ENCODE results near the gene NAA40. TPM values are rescaled to one million over a fixed set of nuclear protein-coding genes. Genes with fewer than 3 reads are reported as not detected.

NAA40 gene
- total RNA-seq, result 7.9 and 9.9 TPM in 2 replicates

GRCh38 chr11:63938479-63939396 is at the start of gene NAA40:
Gene NAA40, plus strand, starts transcription at chr11:63939002. Its CDS starts 95 bp downstream, at chr11:63939097.

GRCh38 chr11:63916837-63917691 is 21.7 kb upstream of the NAA40 start, which contains the start of gene RCOR2:
Gene RCOR2, minus strand, starts transcription at chr11:63917164. Its CDS starts 708 bp downstream, at chr11:63916456.

GRCh38 chr11:63974259-63975143 is 35.7 kb downstream of the NAA40 start, which contains the start of gene COX8A:
Gene COX8A, plus strand, starts transcription at chr11:63974620. Its CDS starts 61 bp downstream, at chr11:63974681.

GRCh38 chr11:63986156-63986931 is 47.5 kb downstream of the NAA40 start, which contains the start of gene OTUB1:
Gene OTUB1, plus strand, starts transcription at chr11:63986438. Its CDS starts 19 bp downstream, at chr11:63986457.

Other genes starting within 250 kb of the NAA40 start
- 17.9 and 37.7 TPM in 2 replicates for gene ZFTA, start 170.2 kb upstream of the NAA40 start, total RNA-seq
- gene SPINDOC, start 125.5 kb upstream of the NAA40 start, total RNA-seq, result 11.2 and 16.4 TPM in 2 replicates
- gene MARK2, start 99.9 kb upstream of the NAA40 start, total RNA-seq, result 10.2 and 10.3 TPM in 2 replicates
- gene RCOR2, start 21.8 kb upstream of the NAA40 start, total RNA-seq, result 4.4 and 8.8 TPM in 2 replicates
- gene COX8A, start 35.6 kb downstream of the NAA40 start, total RNA-seq, result 375 and 521 TPM in 2 replicates
- gene OTUB1, start 47.4 kb downstream of the NAA40 start, total RNA-seq, result 43.0 and 60.2 TPM in 2 replicates
- gene FLRT1, start 96.9 kb downstream of the NAA40 start, total RNA-seq, result 0.15 and 0.50 TPM in 2 replicates
- 22.4 and 23.3 TPM in 2 replicates for gene MACROD1, start 227.1 kb downstream of the NAA40 start, total RNA-seq
- 119 and 132 TPM in 2 replicates for gene STIP1, start 247.2 kb downstream of the NAA40 start, total RNA-seq